HEK293 (cell line): ENCODE measurements around the gene NOL4L.

Source experiments
- HOXC10 ChIP-seq: sonication (generic); formaldehyde crosslinking; IDR thresholded peaks from 2 replicates; pipeline ENCODE4 v1.8.1; 2023; ENCODE audit warnings: mild to moderate bottlenecking, missing genetic modification reagents
- KLF1 ChIP-seq: fragments of 450-650 bp; formaldehyde crosslinking; IDR thresholded peaks from 2 replicates; pipeline ENCODE4 v1.5.1; 2016; ENCODE audit warnings: missing biosample characterization, missing genetic modification characterization
- ZNF561 ChIP-seq: fragments of 450-650 bp; IDR thresholded peaks from 2 replicates; pipeline ENCODE4 v1.5.1; 2018; ENCODE audit warnings: missing biosample characterization, missing genetic modification characterization, borderline replicate concordance
- TF ChIP-seq, protein P1 (sequence below): fragments of 450-650 bp; formaldehyde crosslinking; IDR thresholded peaks from 2 replicates; pipeline ENCODE4 v1.5.1; 2016; ENCODE audit warnings: missing biosample characterization, missing genetic modification characterization
- TF ChIP-seq, protein P2 (sequence below): fragments of 450-650 bp; formaldehyde crosslinking; IDR thresholded peaks from 2 replicates; pipeline ENCODE4 v1.5.1; 2016; ENCODE audit warnings: missing biosample characterization, missing genetic modification characterization
- TF ChIP-seq, protein P3 (sequence below): fragments of 450-650 bp; formaldehyde crosslinking; IDR thresholded peaks from 2 replicates; pipeline ENCODE4 v1.5.1; 2016; ENCODE audit warnings: missing biosample characterization, missing genetic modification characterization, low read depth

DNA sequence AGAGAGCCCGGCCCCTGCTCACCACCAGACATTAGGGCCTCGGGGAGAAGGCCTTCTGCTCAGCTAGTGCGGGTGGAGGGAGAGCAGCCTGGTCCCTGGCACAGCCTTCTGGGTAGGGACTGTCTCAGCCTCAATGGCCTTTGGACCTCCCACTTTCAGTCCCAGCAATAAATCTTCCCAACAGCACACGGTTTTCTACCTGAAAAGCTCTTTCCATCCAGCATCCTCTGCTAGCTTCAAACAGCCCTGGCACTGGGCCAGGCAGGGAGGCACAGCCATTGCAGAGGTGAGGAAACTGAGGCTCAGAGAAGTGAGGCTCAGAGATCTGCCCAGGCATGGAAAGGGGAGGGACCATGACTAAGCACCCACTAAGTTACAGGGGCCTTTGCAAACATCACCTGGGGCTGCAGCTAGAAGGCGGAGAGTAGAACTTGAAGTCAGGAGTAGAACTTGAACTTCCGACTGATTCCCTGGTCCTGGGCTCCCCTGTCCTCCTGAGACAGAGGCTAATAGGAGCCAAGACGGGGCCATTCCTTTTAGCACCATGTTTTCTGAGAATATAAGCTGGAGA lies 43.9 kb upstream of the NOL4L start:
- TF ChIP-seq, protein P1, sequence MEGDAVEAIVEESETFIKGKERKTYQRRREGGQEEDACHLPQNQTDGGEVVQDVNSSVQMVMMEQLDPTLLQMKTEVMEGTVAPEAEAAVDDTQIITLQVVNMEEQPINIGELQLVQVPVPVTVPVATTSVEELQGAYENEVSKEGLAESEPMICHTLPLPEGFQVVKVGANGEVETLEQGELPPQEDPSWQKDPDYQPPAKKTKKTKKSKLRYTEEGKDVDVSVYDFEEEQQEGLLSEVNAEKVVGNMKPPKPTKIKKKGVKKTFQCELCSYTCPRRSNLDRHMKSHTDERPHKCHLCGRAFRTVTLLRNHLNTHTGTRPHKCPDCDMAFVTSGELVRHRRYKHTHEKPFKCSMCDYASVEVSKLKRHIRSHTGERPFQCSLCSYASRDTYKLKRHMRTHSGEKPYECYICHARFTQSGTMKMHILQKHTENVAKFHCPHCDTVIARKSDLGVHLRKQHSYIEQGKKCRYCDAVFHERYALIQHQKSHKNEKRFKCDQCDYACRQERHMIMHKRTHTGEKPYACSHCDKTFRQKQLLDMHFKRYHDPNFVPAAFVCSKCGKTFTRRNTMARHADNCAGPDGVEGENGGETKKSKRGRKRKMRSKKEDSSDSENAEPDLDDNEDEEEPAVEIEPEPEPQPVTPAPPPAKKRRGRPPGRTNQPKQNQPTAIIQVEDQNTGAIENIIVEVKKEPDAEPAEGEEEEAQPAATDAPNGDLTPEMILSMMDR, result no peak
- TF ChIP-seq, protein P2, sequence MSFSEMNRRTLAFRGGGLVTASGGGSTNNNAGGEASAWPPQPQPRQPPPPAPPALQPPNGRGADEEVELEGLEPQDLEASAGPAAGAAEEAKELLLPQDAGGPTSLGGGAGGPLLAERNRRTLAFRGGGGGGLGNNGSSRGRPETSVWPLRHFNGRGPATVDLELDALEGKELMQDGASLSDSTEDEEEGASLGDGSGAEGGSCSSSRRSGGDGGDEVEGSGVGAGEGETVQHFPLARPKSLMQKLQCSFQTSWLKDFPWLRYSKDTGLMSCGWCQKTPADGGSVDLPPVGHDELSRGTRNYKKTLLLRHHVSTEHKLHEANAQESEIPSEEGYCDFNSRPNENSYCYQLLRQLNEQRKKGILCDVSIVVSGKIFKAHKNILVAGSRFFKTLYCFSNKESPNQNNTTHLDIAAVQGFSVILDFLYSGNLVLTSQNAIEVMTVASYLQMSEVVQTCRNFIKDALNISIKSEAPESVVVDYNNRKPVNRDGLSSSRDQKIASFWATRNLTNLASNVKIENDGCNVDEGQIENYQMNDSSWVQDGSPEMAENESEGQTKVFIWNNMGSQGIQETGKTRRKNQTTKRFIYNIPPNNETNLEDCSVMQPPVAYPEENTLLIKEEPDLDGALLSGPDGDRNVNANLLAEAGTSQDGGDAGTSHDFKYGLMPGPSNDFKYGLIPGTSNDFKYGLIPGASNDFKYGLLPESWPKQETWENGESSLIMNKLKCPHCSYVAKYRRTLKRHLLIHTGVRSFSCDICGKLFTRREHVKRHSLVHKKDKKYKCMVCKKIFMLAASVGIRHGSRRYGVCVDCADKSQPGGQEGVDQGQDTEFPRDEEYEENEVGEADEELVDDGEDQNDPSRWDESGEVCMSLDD (tag by site-specific recombination), result no peak
- TF ChIP-seq KLF1 (no peak), ZNF561 (no peak), HOXC10 (CRISPR knock-in tag) (no peak)
- TF ChIP-seq, protein P3, sequence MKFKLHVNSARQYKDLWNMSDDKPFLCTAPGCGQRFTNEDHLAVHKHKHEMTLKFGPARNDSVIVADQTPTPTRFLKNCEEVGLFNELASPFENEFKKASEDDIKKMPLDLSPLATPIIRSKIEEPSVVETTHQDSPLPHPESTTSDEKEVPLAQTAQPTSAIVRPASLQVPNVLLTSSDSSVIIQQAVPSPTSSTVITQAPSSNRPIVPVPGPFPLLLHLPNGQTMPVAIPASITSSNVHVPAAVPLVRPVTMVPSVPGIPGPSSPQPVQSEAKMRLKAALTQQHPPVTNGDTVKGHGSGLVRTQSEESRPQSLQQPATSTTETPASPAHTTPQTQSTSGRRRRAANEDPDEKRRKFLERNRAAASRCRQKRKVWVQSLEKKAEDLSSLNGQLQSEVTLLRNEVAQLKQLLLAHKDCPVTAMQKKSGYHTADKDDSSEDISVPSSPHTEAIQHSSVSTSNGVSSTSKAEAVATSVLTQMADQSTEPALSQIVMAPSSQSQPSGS (tag by site-specific recombination), result no peak
